ENCODE measurements around the gene PITPNM2. TPM values are rescaled to one million over a fixed set of nuclear protein-coding genes. Genes with fewer than 3 reads are reported as not detected.

Gene PITPNM2
- polyA plus RNA-seq, 1 of the 3 experiments (the other 2 are of a cell fraction) = 3.7 TPM

- TF ChIP-seq EP300 (IDR thresholded peaks at IDR 0.05; ENCODE audit: borderline replicate concordance in 1 of 2, low read depth in 1 of 2, low read length in 1 of 2) (no peak), GATA2 (CRISPR knock-in tag; IDR thresholded peaks at IDR 0.05) (no peak)
Measured at GRCh38 chr12:123145211-123145610, 5.7 kb downstream of the PITPNM2 start (continued).

GRCh38 chr12:123143736-123144461 is 7.0 kb downstream of the PITPNM2 start:
- H3K4me1 ChIP-seq (ENCODE audit: control insufficient read depth in 1 of 2, insufficient read depth in 2 of 2, low read depth in 1 of 2, low read length in 1 of 2) = peaks cover 0 to 34% of the 10 kb centered on the region in 2 experiments; a peak in 2 of 4 replicates
- H3K36me3 ChIP-seq (replicated peaks in 1 of 2; ENCODE audit: control insufficient read depth in 1 of 2, insufficient read depth in 2 of 2, low read length in 1 of 2) = no peaks in the 10 kb centered on the region
- peaks cover 26% of the 10 kb centered on the region for H3F3A ChIP-seq (replicated peaks; ENCODE audit: insufficient read depth)
- H3K4me2 ChIP-seq = no peak overlapping the region
- ChIA-PET CTCF (interaction anchor here (1.0 to 1.3 kb wide), 2 partner anchors 41 to 191 kb away, joined by 3 read pairs; no protein-coding TSS in a partner anchor), POLR2A (no interaction called here)
- peaks cover 60% of the 10 kb centered on the region for H3K79me2 ChIP-seq (ENCODE audit: insufficient read depth)
- H3K9me2 ChIP-seq = no peaks in the 10 kb centered on the region
- no peaks in the 10 kb centered on the region for H3K9me3 ChIP-seq
- 79% methylated on average over 3 of the region's 4 CpGs for WGBS (ENCODE audit: low lambda C conversion rate)
- no peak overlapping the region for H3K4me3 ChIP-seq (ENCODE audit: low read depth in 2 of 2, low read length in 1 of 2)
- 0 out of 2 replicates have a peak, but pooled peaks cover 6% of the 10 kb centered on the region for H4K20me1 ChIP-seq (ENCODE audit: insufficient read depth)
- TF ChIP-seq JUND (IDR thresholded peaks at IDR 0.05) (no peak), ELF1 (IDR thresholded peaks at IDR 0.05) (no peak), NFIC (IDR thresholded peaks at IDR 0.05; ENCODE audit: borderline replicate concordance) (0 out of 2 replicates have a peak, but pooled peaks have one; percentile 5), CHD2 (IDR thresholded peaks at IDR 0.05; ENCODE audit: low read length, partially characterized antibody) (no peak), IRF3 (IDR thresholded peaks at IDR 0.05; ENCODE audit: low read depth, low read length) (no peak)
- DNase-seq = no peak
- H3K9ac ChIP-seq = no peak overlapping the region
- H3K27me3 ChIP-seq (ENCODE audit: insufficient read depth) = no peaks in the 10 kb centered on the region
- no peak overlapping the region for H2AFZ ChIP-seq (ENCODE audit: low read depth)
- H3K27ac ChIP-seq (ENCODE audit: low read depth in 2 of 2, low read length in 1 of 2) = no peak overlapping the region

- H3K9ac ChIP-seq = no peak overlapping the region
- TF ChIP-seq CTCF (IDR thresholded peaks at IDR 0.05) = no peak
- no peak for TF ChIP-seq JUND (IDR thresholded peaks at IDR 0.05)
- TF ChIP-seq FOXM1 (IDR thresholded peaks at IDR 0.05; ENCODE audit: low read depth) = no peak
- TF ChIP-seq MEF2A (IDR thresholded peaks at IDR 0.05; ENCODE audit: borderline replicate concordance, low read depth) = no peak
- no peak for TF ChIP-seq ELF1 (IDR thresholded peaks at IDR 0.05)
- no peak for TF ChIP-seq FOSL2 (IDR thresholded peaks at IDR 0.05; ENCODE audit: borderline replicate concordance, low read depth)
- TF ChIP-seq FOXJ3 (CRISPR knock-in tag; IDR thresholded peaks at IDR 0.05) = no peak
- H4K20me1 ChIP-seq (ENCODE audit: insufficient read depth) = 0 out of 2 replicates have a peak, but pooled peaks cover 6% of the 10 kb centered on the region
- H3K27ac ChIP-seq (ENCODE audit: low read depth in 2 of 2, low read length in 1 of 2) = no peak overlapping the region
- H2AFZ ChIP-seq (ENCODE audit: low read depth) = no peak overlapping the region
- DNase-seq = no peak
- no peaks in the 10 kb centered on the region for H3K9me2 ChIP-seq
- H3K27me3 ChIP-seq (ENCODE audit: insufficient read depth) = no peaks in the 10 kb centered on the region
- H3K4me1 ChIP-seq (ENCODE audit: control insufficient read depth in 1 of 2, insufficient read depth in 2 of 2, low read depth in 1 of 2, low read length in 1 of 2) = peaks cover 0 to 34% of the 10 kb centered on the region in 2 experiments; a peak in 2 of 4 replicates
- peaks cover 26% of the 10 kb centered on the region for H3F3A ChIP-seq (replicated peaks; ENCODE audit: insufficient read depth)
- POLR2A ChIA-PET = no interaction called here
- CTCF ChIA-PET = interaction anchor here (0.6 to 1.3 kb wide), 4 partner anchors 40 to 190 kb away, joined by 3 read pairs; no protein-coding TSS in a partner anchor
- peaks cover 64% of the 10 kb centered on the region for H3K79me2 ChIP-seq (ENCODE audit: insufficient read depth)
- 0 out of 2 replicates have a peak overlapping the region, but pooled peaks have one; percentile 12 for H3K4me2 ChIP-seq
- 92% methylated on average over 11 of the region's 11 CpGs for WGBS (ENCODE audit: low lambda C conversion rate)
- H3K4me3 ChIP-seq (ENCODE audit: low read depth in 2 of 2, low read length in 1 of 2) = no peak overlapping the region
- H3K36me3 ChIP-seq (replicated peaks in 1 of 2; ENCODE audit: control insufficient read depth in 1 of 2, insufficient read depth in 2 of 2, low read length in 1 of 2) = no peaks in the 10 kb centered on the region
- no peaks in the 10 kb centered on the region for H3K9me3 ChIP-seq
Measured at GRCh38 chr12:123142921-123143735, 7.8 kb downstream of the PITPNM2 start.

All from SK-N-SH (cell line).